ENCODE measurements around the gene MBD5. TPM values are rescaled to one million over a fixed set of nuclear protein-coding genes. Genes with fewer than 3 reads are reported as not detected.

The MBD5 gene
- total RNA-seq, 1 donor from 2014 or later: 8.3 TPM

DNA sequence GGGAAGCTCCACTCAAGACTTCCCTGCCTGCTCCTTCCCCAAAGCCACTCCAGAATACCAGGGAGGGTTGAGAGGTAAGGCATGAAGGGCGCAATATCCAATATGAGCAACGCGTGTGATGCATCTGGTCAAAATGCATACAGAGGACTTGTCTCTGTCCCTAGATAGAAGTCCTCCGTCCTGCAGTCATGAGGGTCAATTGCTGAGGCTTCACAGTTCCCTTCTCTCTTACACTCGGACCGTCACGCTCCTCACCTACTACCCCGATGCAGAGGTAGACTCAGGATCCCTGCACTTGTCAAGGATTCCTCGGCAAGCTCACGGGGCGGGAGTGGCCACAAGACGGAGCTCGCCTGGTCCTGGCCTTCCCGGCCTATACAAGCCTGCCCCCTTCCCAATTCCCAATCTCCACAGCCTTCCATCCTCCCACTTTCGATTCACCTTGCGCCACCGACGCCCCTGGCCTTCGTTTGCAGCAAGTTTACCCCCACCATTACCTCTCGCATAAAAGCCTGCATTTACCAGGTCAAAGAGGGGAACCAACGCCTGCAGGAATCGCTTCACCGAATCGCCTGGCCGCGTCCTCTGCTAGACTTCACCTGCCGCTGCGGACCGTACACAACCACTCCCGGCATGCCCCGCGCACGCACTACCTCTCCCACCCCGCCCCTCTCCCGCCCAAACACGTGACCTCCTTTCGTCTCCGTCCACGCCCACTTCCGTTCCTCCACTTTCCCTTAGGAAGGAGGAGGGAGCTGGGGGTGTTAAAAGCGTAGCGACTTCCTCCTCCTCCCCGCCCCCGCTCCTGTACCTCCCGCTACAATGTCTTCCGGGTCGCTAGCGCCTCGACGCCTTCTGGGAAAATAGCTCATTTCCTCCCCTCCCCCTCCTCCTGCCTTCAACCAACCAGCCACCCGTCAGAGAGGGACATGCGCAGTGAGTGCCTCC is 506 bp upstream of the MBD5 start, which contains the start of gene ORC4:
Gene ORC4 (minus strand): TSS at position 627 of the 948 bp plus-strand sequence. CDS start 44,779 bp downstream, outside the sequence.
- peak; percentile 91 to 99 for DNase-seq (ENCODE audit: low spot score in 2 of 2)
- Histone ChIP-seq H3K36me3 (no peaks in the 10 kb centered on the region), H3K9me3 (no peaks in the 10 kb centered on the region), H3K27me3 (no peaks in the 10 kb centered on the region), H3K4me1 (peaks cover 3 to 15% of the 10 kb centered on the region in 2 donors), H3K27ac (peak within 1 kb of the TSS; percentile 89 to 91), H3K4me3 (peak within 1 kb of the TSS; percentile 81 to 86)
- intact Hi-C loops (cut with DNase I): loop anchor here (1.0 to 10.0 kb wide), 4 partner anchors 176 to 1564 kb away; partner anchors contain the start of genes ACVR2A, EPC2 and MMADHC
- TF ChIP-seq, protein P1, sequence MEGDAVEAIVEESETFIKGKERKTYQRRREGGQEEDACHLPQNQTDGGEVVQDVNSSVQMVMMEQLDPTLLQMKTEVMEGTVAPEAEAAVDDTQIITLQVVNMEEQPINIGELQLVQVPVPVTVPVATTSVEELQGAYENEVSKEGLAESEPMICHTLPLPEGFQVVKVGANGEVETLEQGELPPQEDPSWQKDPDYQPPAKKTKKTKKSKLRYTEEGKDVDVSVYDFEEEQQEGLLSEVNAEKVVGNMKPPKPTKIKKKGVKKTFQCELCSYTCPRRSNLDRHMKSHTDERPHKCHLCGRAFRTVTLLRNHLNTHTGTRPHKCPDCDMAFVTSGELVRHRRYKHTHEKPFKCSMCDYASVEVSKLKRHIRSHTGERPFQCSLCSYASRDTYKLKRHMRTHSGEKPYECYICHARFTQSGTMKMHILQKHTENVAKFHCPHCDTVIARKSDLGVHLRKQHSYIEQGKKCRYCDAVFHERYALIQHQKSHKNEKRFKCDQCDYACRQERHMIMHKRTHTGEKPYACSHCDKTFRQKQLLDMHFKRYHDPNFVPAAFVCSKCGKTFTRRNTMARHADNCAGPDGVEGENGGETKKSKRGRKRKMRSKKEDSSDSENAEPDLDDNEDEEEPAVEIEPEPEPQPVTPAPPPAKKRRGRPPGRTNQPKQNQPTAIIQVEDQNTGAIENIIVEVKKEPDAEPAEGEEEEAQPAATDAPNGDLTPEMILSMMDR (IDR thresholded peaks at IDR 0.05): peak in 2 of 3 experiments; percentile 17 to 43

DNA sequence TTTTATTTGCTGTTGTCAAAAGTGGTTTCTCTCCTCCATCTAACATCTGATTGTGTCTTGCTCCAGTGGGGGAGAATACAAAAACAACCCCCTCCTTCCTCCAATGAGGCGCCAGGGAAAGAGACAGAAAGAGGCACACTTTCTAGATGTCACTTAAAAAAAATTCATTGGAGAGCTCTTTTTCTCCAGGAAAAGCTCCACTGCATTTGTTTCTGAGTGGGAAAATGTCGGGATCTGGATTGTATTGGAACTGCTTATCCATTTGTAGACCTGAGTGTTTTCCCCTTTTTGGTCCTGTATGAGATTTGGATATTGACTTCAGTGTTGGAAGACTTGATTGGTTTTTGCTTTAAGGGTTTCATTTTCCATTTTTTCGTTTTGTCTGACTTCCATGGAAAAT is 995 bp downstream of the MBD5 start:
- peaks cover 3 to 15% of the 10 kb centered on the region in 2 donors for H3K4me1 ChIP-seq
- no peak for DNase-seq (ENCODE audit: low spot score in 2 of 2)
- peak overlapping the region; percentile 81 to 86 for H3K4me3 ChIP-seq

DNA sequence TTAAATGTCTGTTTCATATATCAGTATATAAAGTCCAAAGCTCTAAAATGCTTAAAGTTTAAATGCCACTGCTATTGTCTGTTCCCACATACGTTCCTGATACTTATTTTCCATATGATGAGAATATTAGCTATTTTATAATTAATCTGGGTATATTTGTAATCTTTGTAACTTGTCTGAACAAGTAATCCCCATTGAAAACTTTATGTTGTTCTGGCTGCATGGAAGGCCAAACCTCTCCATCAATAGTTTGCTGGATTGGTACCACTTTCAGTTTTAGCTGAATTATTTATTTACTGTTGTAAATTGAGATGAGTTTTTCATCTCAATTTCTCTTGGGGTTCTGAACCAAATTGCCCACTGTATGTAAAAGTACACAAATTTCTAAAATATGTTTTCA is 1.5 kb downstream of the MBD5 start:
- peaks cover 3 to 15% of the 10 kb centered on the region in 2 donors for H3K4me1 ChIP-seq

More for the DNA sequence above, 995 bp downstream of the MBD5 start:
- H3K36me3 ChIP-seq: no peaks in the 10 kb centered on the region
- intact Hi-C loops (cut with DNase I): loop anchor here (2.0 to 10.0 kb wide), 2 partner anchors 177 to 1563 kb away; partner anchors contain the start of genes ACVR2A and MMADHC
- no peaks in the 10 kb centered on the region for H3K9me3 ChIP-seq
- TF ChIP-seq, protein P1 (IDR thresholded peaks at IDR 0.05): no peak
- H3K27me3 ChIP-seq: no peaks in the 10 kb centered on the region
- H3K27ac ChIP-seq: peak overlapping the region; percentile 89 to 91

DNA sequence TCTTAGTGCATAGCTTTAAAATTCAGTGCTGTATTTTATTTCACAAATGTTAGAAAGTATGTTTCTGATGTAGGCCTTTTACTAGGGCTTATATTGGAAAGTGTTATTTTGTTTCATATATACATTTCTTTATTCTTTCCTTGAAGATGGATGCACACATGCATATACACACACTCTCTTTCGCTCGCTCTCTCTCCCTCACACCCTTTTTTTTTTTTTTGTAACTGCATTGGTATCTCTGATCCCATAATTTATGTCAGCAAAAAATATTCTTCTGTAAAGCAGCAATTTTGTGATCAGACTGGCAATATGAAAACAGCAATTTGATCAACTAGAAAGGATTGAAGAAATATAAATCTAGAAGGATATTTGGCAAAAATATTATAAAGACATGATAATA is 2.0 kb downstream of the MBD5 start:
- TF ChIP-seq, protein P1 (IDR thresholded peaks at IDR 0.05): no peak
- intact Hi-C loops (cut with DNase I): loop anchor here (10.0 kb wide), 1 partner anchor 1562 kb away; the partner anchor contains the start of gene MMADHC
- H3K27me3 ChIP-seq: no peaks in the 10 kb centered on the region
- H3K36me3 ChIP-seq: no peaks in the 10 kb centered on the region
- H3K27ac ChIP-seq: no peak overlapping the region
- H3K4me3 ChIP-seq: peak overlapping the region; percentile 81 to 86
- DNase-seq (ENCODE audit: low spot score in 2 of 2): no peak
- H3K4me1 ChIP-seq: peaks cover 3 to 15% of the 10 kb centered on the region in 2 donors
- no peaks in the 10 kb centered on the region for H3K9me3 ChIP-seq

More for the DNA sequence above, 1.5 kb downstream of the MBD5 start:
- TF ChIP-seq, protein P1 (IDR thresholded peaks at IDR 0.05): no peak
- intact Hi-C loops (cut with DNase I): loop anchor here (10.0 kb wide), 1 partner anchor 1562 kb away; the partner anchor contains the start of gene MMADHC
- peak overlapping the region; percentile 81 to 86 for H3K4me3 ChIP-seq
- H3K36me3 ChIP-seq: no peaks in the 10 kb centered on the region
- H3K27me3 ChIP-seq: no peaks in the 10 kb centered on the region
- H3K27ac ChIP-seq: peak overlapping the region in 1 of 2 donors; percentile 91
- H3K9me3 ChIP-seq: no peaks in the 10 kb centered on the region
- no peak for DNase-seq (ENCODE audit: low spot score in 2 of 2)

DNA sequence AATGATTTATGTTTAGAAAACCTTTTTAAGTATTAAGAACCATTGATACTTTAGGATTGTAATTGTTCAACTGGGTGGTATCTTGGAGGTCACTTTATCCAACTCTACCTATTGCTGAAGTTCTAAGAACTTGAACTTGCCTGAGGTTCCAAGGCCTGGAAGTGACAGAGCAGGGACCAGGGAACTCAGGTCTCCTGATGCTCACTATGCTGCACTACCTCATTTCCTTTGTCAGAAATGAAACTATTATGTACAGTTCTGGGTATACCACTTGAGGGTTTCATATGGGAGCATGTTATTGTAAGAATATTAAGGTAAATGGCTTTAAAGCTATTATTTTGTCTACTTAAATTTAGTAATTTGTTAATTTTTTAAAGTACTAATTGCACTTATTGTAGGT is 3.0 kb downstream of the MBD5 start:
- intact Hi-C loops (cut with DNase I): loop anchor here (10.0 kb wide), 1 partner anchor 1561 kb away; the partner anchor contains the start of gene MMADHC
- TF ChIP-seq, protein P1 (IDR thresholded peaks at IDR 0.05): no peak
- Histone ChIP-seq H3K36me3 (no peaks in the 10 kb centered on the region), H3K4me3 (no peak overlapping the region), H3K4me1 (peaks cover 3 to 15% of the 10 kb centered on the region in 2 donors), H3K27me3 (no peaks in the 10 kb centered on the region), H3K9me3 (no peaks in the 10 kb centered on the region), H3K27ac (no peak overlapping the region)
- no peak for DNase-seq (ENCODE audit: low spot score in 2 of 2)

All from ascending aorta (tissue), 2 donors.